ENCODE results near the gene FOXK1.
A peak's percentile ranks its signal among the peaks of the same experiment; 100 is the strongest.

FOXK1 gene

GRCh38 chr7:4766666-4767519 lies 84.8 kb downstream of the FOXK1 start:
- no peak for DNase-seq

- DNase-seq: no peak
Observed at GRCh38 chr7:4768597-4769569, 86.8 kb downstream of the FOXK1 start.

- DNase-seq: no peak
Observed at GRCh38 chr7:4769761-4770160, 87.7 kb downstream of the FOXK1 start.

GRCh38 chr7:4770886-4771285 lies 88.8 kb downstream of the FOXK1 start:
- DNase-seq: no peak

- no peak for DNase-seq
Observed at GRCh38 chr7:4771737-4772136, 89.6 kb downstream of the FOXK1 start.

- DNase-seq: no peak
Observed at GRCh38 chr7:4772306-4772705, 90.2 kb downstream of the FOXK1 start.

- no peak for DNase-seq
Observed at GRCh38 chr7:4774007-4774406, 91.9 kb downstream of the FOXK1 start.

- no peak for DNase-seq
Observed at GRCh38 chr7:4774658-4775249, 92.7 kb downstream of the FOXK1 start.

GRCh38 chr7:4775250-4775847 lies 93.3 kb downstream of the FOXK1 start, which contains the start of gene AP5Z1:
Gene AP5Z1, plus strand, starts transcription at chr7:4775623. Its CDS starts 93 bp downstream, at chr7:4775716.
- DNase-seq: peak; percentile 92

GRCh38 chr7:4775848-4776623 lies 93.9 kb downstream of the FOXK1 start:
- peak in 1 of 2 donors; percentile 36 for DNase-seq

GRCh38 chr7:4779118-4779517 lies 97.0 kb downstream of the FOXK1 start:
- DNase-seq: no peak

GRCh38 chr7:4781366-4782069 lies 99.4 kb downstream of the FOXK1 start:
- DNase-seq: no peak

GRCh38 chr7:4782333-4783291 lies 100.5 kb downstream of the FOXK1 start:
- no peak for DNase-seq

- DNase-seq: no peak
Observed at GRCh38 chr7:4783292-4783652, 101.2 kb downstream of the FOXK1 start.

- no peak for DNase-seq
Observed at GRCh38 chr7:4783762-4784351, 101.8 kb downstream of the FOXK1 start.

GRCh38 chr7:4784799-4785198 lies 102.7 kb downstream of the FOXK1 start:
- no peak for DNase-seq

- no peak for DNase-seq
Observed at GRCh38 chr7:4785371-4785770, 103.3 kb downstream of the FOXK1 start.

- DNase-seq: no peak
Observed at GRCh38 chr7:4786015-4786414, 103.9 kb downstream of the FOXK1 start.

- DNase-seq: no peak
Observed at GRCh38 chr7:4787541-4787940, 105.4 kb downstream of the FOXK1 start.

Data from bone marrow (tissue), 2 donors.